Hematopoietic multipotent progenitor cell treated with erythropoietin and hydrocortisone succinate and interleukin-3 and kit ligand, for 4 days (in vitro differentiated cells): ENCODE data around the gene TUBA1B.

ENCODE experiments used
- DNase-seq: peaks from one replicate; pipeline ENCODE4 v3.0.0-alpha.2; 2015

Gene TUBA1B

DNA sequence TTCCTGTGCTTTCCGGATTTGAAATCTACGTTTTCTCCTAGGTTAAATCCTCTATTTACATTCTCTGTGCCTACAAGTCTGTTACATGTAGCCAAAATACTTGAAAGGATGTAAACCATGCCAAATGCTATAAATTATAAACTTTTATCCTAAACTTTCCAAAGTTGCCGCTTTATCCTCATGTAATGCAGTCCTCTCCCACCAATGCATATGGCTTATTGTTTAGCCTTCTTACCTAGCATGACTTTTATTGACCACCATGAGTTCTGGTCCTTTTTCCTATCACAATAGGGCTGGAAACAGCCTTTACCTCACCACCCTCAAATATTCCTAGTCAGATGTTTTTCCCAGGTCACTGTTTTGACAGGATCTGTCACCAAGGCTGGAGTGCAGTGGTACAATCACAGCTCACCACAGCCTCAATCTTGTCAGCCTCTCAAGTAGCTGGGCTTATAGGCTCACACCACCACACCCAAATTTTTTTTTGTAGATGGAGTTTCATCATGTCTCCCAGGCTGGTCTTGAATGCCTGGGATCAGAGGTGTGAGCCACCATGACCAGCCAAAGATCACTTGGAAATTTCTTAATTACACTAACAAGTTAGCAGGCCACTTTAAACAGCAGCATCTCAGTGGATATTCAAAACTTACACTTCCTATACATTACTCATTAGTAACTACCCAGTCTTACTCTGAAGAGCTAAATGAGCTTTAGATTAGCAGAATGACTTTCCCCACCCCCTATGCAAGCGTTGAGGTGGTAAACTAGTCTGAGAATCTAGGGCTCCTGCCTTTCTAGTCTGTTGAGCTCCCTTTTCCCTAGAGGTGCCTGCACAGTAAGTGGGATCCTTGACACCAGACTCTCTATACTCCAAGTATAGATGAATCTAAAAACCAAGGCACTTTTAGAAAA is 4.1 kb downstream of the TUBA1B start:
- DNase-seq = peak; percentile 53

DNA sequence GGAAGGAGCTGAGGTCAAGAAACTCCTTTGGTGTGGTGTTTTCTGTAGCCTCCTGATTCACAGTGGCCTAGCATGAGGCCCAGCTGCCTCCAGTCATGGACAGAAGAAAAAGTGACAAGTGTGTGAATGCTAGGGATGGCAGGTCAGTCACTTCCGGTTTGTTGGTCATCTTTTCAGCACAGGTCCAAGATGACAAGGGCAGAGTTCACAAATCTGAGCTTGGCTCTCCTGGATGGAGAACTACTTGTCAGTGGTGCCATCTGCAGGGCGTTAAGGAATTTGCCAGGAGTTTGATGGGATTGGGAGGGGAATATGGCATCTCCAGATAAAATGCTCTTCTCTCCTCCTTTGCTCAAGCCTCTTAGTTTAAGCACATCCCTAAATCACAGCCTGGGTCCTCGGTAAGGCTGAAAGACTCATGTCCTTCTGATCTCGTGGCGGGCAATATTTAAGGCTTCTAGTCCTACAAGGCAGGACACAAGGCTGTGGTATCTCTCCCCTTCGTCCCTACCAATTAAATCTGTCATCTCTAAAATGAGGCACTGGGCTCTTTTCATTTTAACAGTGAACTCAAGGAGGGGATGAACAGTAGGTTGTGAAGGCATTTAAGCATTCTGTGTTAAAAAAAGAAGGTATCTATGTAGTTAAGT is 10.0 kb downstream of the TUBA1B start:
- no peak for DNase-seq

DNA sequence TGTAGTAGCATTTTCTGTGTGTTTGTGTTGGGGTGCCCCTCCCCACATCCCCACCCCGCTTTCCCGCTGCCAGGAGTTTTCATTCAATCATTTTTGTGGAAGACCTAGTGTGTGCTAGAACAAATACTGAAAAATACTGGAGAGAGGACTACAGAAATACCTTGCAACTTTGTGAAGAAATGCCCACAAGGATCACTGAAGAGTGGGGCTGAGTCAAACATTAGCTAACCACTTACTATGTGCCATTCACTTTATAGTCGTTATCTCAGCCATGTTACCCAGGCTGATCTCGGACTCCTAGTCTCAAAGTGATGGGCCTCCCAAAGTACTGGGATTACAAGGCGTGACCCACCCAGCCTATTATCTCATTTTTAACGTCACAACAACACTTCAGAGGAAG is 20.0 kb downstream of the TUBA1B start:
- no peak for DNase-seq

DNA sequence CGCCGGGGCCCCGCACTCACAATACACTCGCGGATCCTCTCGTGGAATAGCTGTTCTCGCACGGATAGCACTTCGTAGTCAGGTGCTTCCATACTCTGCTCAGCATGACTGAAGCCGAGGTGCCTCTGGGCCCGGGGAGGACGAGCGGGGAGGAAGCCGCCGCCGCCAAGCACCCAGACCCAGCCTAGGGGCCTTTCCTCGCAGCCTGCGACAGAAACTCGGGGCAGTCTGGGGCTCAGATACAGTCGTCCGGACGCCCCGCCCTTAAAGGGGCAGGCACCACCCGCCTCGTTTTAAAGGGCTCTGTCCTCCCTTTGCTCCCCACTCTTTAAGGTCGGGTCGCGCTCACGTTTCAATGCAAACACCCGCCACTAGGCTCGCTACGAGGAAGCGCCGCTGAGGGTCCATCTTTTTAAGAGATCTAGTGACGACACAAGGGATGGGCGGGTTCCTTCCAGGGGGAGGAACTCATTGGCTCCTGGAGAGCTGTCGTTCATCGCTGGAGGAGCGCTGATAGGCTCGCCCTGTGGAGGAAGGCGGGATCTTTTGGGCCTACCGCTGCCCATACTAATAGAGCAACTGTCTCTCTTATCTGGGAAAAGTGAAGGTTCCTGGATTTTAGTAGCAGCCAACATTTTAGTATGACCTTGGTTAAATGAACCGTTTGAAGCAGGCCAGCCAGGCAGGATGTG is 20.6 kb downstream of the TUBA1B start, which contains the start of gene LMBR1L:
TSS of gene LMBR1L (minus strand) at position 384 of the 692 bp plus-strand sequence. CDS start at position 92, 292 bp downstream.
- peak; percentile 100 for DNase-seq

DNA sequence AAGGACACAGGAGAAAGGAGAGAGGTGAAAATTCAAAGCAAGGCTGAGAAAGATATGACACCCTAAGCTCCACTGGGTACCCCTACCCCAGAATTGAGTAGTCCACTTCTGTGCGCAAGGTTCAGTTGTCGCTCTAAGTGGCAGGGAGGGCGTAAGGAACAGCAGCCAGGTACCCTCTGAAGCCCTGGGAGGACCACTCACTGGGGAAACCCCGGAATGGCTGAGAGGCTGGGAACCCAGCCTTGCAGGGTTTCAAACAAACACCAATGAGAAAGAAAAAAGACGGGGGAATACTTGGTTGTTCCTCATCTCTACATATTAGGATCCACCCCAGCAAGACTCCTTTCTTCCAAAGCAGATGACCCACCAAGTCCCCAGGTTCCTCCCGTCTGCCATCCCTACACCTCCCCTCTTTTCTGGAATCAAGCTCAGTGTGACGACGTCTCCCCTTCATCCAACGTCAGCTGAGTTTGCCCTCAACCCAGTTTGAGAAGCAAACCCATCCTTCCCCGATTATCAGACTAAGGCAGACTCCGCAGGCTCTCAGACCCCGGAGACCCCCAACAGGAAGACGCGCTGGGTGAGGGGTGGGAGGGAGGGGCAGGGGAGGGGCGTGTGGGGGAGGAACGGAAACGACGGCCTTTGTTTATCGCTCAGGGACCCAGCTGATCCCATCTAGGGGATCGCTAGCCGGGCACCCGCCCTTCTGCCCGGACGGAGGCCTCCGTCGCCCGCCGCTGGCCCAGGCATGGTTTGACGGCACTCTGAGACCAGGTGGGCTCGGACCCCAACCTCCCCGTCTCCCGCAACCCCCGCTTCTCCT is 21.3 kb downstream of the TUBA1B start:
- DNase-seq = no peak

DNA sequence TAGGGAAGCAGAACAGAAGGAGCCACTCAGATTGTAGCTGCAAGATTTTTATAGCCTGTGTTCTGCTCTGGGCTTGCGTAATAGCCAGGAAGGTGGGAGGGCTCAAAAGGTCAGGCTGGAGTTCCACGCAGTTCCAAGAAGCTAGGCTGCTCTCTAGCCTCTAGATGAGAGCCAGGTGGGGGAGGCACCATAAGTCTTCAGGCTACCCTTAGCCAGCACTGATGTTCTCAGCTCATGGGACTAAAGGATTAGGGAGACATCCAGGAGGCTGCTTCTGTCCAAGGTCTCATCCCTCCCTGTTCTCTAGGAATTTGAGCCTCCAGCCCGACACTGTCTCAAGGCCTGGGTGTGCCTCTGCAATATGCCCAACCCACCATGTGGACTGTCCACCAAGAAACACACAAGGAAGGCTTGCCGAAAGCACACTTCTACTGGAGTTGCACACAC is 22.2 kb downstream of the TUBA1B start:
- DNase-seq = peak; percentile 59

DNA sequence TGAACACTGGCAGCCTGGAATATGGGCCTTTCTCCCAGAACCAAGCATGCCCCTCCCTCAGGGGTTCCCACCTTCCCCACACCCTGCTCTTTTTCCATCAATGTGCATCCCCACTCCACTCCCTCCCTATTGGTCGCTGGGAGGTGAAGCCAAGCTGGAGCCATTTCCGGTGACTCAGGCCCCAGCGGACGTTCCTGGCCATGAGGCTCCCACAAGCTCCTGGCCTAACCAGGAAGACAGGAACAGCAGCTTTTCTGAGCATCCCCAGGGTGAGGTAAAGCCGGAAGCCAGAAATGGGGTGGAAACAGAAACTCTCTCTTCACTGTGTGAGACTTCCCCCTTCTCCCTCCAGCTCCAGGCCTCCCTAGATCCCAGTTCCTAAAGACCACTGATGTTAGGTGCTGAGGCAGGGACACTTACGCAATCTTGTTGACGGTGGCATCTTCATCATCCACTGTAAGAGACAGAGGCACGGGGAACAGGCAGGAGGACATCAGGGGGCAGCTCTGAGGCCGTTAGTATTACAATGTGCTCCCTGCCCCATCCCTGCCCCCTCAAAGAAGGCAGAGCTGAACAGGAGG is 25.6 kb downstream of the TUBA1B start:
- DNase-seq = no peak

DNA sequence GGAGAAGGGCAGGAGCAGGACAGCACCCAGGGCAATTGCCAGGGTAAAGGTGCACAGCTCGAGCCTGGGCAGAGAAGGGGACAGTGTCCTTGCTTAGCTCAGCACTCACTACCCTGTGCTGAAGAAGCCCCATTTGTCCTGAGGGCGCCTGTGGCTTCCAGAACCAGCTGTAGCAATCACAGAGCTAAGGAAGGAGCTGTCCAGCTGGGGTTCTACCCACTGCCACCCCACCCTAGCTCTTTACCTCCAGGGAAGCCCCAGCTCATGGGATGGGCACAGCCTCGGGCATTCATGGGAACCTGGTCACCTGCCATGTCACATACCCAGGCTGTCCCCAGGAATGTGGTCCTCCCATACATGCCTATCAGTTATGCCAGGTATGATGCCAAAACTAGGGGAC is 26.4 kb downstream of the TUBA1B start:
- no peak for DNase-seq

DNA sequence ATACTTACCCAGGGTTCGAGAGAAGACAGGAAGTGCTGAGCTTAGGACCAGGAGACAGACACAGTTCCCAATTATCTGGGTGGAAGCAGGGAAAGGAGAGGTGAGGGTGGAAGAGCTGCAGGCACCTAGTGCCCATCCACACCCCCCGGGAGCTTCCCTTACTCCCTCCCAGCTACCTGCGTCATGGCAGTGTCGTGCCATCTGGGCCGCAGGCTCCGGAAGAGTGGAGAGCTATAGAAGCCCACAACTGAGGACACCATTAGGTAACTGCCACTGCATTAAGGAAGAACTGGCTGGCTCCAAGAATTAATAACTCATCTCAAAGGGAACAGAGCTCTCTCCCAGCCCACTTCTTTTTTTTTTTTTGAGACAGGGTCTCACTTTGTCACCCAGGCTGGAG is 30.8 kb downstream of the TUBA1B start:
- no peak for DNase-seq

DNA sequence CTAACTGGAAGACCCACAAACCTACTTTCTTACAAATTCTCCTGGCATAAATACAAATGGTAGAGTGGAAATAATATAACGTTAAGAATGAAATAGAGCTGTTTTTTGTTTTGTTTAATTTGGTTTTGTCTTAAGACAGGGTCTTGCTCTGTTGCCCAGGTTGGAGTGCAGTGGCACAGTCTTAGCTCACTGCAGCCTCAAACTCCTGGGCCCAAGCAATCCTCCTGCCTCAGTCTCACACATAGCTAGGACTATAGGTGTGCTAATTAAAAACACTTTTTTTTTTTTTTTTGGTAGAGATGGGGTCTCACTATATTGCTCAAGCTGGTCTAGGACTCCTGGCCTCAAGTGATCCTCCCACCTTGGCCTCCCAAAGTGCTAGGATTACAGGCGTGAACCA is 32.5 kb downstream of the TUBA1B start:
- no peak for DNase-seq

DNA sequence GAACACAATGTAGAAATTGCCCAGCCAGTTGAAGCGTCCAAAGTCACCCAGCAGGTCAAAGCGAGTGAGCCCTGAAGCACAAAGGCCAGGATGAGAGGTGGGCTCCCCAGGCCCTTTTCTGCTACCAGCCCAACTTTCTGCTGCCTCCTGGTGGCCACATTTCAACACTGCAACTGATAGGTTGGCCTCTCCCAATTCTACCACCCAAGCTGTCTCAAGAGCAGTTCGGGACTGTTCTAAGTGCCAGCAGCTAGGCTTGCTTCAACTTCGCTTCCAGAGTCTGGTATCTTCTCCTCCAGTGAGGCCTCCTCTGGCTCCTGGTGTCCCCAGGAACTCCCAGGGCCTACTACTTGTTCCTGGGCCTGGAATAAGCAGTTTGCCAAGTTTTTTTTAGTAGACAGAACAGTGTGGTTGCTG is 33.2 kb downstream of the TUBA1B start:
- DNase-seq = peak; percentile 78

DNA sequence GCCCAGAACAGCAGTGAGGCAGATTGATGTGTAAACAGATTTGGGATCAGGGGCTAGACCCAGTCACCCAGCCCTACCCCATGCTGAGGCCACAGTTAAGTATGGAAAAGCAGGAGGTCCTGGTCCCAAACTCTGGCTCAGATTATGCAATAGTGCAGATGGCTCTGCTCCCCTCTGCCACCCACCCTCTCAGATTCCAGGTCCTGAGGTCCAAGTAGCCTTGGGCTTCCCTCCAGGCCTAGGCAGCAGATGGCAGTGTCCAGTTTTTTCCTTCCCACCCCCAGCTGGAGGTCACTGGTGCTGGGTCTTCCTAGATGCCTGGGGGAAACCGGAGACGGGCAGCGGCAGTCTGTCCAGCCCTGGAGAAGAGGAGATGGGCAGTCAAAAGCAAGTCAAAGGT is 33.8 kb downstream of the TUBA1B start:
- DNase-seq = no peak

DNA sequence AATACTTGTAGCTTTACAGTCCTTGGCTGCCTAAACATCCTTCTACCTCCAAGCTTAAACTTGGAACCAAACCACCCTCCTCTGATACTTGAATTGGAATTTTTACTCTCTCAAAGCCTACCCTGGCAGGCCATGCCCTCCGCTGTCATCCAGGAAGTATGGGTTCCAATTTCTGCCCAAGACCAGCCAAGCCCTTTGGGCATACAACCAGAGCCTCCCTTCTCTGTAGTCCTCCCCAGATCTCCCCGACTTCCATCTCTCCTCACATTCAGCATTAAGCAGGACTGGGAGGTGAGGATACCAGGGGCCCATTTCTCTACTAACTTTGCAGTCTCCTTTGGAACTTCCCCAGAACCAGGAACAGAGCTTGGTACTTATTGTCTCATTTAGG is 36.2 kb downstream of the TUBA1B start:
- no peak for DNase-seq

DNA sequence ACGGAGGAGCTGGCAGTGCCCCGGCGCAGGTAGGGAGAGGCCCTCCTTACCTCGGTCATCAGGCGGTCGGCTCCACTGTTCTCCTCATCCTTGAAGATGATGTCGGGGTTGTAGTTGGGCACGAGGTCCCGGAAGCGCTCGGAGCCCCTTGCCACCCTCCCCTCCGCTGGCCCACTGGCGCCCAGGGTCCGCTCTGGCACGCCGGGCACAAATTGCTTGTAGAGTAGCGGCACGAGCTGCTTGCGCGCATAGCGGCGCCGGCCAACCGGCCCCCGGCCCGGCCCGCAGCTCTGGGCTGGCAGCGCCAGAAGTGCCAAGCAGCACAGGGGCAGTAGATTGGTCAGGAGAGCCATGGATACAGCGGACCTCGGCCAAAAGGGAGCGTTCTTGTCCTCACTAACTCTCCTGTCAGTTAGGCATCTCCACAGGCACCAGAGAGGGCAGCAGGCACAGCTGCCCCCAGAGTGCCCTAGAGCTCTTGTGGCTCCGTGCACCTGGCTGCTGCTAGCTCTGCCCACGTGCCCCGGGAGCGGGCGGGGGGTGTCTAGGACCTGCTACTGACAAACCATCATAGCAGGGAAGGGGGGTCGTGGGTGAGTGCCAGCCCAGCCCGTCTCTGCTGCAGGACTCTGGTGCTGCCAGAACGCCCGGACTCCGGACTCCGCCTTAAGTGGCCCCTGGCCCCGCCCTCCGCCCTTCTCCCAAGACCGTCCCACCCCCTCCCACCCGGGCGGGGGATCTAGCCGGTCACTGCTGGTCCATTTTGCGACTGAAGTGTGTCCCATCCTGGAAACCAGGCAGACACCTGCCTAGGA is 36.8 kb downstream of the TUBA1B start, which contains the start of gene DHH:
TSS of gene DHH (minus strand) at position 642 of the 815 bp plus-strand sequence. CDS start at position 353, 289 bp downstream.
- DNase-seq = peak; percentile 31

DNA sequence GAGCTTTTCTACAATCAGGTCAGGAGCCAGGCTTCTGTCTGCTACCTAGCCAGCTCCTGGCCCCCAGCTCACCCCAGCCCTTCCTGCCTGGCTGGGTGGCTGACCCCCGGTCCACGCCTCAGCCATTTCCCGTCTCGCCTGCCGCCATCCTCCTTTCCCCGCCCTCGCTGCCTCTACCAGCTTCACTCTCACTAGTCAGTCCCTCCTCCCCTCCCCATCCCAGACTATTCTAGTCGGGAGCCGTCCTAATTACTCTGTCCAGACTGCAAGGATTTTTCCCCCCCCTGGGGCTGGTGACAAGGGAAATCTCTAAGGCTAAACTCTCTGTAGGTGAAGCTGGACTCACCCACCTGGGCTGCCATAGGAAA is 37.4 kb downstream of the TUBA1B start:
- no peak for DNase-seq

DNA sequence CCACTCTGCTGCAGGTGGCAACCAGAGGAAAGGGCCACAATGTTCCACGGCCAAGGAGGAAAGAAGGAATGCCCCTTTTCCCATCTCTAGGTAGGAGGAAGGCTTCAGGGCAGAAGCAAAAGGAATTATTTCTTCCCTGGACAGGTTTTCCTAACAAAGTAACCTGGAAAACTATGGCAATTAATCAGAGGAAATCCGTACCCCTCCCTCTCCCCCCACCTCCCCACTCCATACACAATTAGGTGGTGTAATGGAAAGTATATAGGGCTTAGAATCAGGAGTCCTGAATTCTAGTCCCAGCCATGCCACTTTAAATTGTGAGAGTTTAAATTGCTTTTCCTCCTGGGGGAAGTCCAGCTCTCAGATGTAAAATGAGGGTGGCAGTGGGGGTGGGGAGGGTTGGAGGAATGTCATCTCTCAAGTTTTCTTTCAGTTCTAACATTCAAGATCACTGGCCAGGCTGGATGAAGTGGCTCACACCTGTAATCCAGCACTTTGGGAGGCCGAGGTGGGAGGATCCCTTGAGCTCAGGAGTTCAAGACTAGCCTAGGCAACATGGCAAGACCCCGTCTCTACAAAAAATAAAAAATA is 38.3 kb downstream of the TUBA1B start:
- no peak for DNase-seq

DNA sequence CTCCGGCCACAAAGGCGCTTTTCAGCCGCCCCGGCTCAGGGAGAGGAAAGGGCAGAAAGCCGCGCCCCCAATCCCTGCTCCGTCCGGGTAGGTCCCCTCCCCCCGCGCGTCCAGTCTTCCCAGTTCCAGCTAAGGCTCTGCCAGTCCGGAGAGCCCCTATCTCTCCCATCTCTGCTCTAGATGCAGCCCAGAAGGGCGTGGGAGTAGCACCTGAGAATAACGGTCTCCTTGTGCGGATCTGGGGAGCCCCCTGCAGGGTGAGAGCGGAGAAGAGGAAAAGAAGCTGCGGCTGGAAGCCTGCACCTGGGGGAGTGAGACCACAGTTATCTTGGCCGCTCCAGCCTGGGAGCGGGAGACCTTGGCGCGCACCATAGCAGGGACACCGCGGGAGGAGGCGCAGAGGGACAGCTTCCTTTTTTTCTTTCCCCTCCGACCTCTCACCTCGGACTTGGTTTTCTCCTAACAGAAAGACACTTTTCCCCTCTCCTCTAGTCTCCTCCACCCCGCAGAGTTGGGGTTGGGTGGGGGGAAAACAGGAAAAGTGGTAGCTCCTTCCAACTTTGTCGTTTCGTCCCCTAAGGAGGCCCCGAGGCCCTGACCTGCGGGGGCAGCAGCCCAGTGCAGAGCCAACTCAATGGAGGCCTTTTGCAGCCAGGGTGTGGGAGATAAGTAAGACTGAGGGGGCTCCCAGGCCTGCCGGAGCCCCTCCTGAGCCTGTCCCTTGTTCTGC is 38.9 kb downstream of the TUBA1B start:
- peak; percentile 64 for DNase-seq

DNA sequence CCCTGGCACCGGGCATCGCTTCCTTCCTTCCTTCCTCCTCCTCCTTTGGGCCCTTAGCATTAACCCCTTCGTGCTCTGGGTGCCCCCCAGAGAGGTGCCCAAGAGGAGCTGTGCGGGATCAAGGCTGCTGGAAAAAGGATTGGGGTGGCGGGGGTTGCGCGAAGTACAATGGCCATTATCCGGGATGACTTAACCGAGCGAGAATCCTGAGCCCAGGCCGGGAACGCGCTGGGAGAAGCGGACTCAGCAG is 39.4 kb downstream of the TUBA1B start:
- no peak for DNase-seq

DNA sequence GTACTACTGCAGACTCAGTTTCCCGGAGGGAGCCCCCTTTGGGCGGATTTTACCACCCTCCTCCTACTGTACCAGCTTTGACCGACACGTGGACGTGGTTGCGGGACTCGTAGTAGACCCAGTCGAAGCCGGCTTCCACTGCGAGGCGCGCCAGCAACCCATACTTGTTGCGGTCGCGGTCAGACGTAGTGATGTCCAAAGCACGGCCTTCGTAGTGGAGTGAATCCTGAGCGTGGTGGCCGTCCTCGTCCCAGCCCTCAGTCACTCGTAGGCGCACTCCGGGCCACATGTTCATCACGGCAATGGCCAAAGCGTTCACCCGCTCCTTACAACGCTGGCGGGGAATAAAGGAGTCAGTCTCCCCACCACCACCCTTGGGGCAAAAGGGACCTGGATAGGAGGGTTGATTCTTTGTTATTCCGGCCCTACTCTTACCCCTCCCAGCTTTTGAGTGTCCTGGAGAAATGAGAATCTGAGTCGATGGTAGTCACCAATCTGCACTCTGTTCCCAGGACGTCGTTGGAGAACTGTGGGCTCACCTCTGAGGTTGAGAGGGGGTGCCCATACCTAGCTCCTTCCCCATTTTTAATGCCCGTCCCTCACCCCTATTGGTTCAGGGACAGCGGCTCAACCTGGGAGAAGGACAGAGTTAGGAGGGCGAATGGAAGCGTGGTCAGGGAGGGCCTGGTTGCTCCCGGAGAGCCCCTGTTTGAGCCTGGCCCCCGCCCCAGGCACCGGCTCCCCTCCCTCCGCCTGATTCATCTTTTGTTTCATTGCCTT is 39.9 kb downstream of the TUBA1B start:
- no peak for DNase-seq
